M059J (cell line): ENCODE measurements around the gene BICRA. TPM values are rescaled to one million over a fixed set of nuclear protein-coding genes. Genes with fewer than 3 reads are reported as not detected.

ENCODE experiments used
- DNase-seq: peaks from one replicate; pipeline ENCODE4 v3.0.0-alpha.2; 2012; ENCODE audit warnings: low read depth
- total RNA-seq: library from RNA; depleted of rRNA; stranded (reverse); fragments of >200 nt; shearing (Covaris generic); gene quantifications from 2 replicates; pipeline ENCODE4 v1.2.3, GENCODE V29; 2014

Gene BICRA
- total RNA-seq, 1 experiment from 2014 or later, result 5.3 TPM

- DNase-seq, result no peak
These were observed 7.6 kb upstream of the BICRA start for GRCh38 chr19:47601180-47601904.

GRCh38 chr19:47603706-47604565 is 5.0 kb upstream of the BICRA start:
- no peak for DNase-seq

GRCh38 chr19:47607564-47608073 is 1.3 kb upstream of the BICRA start:
- no peak for DNase-seq

DNA sequence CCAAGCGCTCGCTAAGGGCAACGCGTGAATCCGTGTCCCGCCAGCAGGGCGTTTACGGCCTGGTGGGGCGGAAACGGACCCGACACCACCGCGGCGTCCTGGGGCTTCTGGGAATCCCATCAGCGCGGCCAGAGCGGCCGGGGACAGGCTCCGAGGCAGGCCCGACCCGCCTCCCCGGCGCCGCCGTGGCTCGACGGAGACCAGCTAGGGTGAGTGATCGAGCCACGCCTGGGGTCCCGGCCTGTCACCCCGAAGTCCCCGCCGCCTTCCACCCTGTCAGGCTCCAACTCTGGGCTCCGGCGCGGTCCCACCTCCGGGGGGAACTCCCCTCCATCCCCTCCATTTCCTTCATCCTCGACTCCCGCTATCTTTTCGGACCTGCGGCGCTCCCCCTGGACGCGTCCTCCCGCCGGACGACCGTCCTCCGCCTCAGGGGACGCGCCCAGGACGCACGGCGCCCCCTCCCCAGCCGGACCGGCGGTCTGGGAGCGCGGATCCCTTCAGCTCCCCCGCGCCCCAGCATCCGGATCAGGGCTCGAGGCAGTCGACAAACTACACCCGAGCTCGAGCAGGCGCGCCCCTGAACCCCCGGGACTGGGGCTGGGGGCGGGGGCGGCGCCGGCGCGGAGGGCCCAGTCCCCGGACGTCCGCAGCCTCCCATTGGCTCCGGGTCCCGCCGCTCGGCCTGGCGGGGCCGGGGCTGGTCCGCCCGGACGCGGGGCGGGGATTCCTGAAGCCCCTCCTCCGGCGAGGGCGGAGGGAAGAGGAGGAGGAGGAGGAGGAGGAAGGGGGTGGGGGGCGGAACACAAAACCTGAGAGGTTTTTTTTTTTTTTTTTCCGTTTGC is 638 bp upstream of the BICRA start:
- DNase-seq, result peak; percentile 92

DNA sequence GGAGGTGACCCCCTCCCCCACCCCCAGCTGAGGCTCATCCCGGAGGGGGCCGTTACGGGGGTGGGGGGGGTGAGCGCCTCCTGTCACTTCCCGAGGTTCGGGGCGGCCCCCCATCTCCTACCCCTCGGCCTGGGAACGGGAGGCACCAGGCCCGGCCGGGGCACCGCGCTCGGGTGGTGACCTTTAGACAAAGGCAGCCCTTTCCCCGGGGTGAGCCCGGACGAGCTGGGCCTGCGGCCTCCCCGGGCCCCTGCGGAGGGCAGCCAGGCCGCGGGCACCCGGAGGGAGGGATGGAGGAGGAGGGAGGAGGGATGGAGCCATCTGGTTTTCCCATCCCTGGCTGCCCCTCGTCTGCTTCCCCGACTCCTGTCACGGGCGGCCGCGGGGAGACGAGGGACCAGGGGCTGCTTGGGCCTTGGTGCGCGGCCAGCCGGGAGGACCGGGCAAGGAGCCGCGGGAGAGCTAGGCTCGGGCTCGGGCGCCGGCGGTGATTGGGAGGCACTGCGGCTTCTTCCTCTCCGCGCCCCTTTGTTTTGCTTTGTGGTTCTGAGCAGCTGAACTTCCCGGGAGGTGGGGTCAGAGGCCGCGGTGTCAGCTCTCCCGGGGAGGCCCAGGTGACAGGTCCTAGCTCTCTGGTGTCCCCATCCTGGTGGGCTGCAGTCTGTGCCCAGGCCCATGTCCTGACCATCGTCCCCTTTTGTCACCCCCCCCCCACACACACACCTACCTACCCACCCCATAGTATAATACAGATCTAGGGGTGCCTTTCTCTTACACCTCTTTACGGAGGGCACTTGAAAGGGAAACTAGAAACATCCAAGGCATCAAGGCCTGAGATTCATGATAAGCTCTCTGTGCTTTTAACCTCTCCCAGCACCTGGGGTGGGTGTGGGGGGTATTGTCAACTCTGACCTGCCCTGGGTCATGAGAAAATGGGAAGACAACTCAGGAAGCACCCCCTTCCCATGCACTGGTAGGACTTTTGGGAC is 1.3 kb downstream of the BICRA start:
- peak; percentile 68 for DNase-seq

- no peak for DNase-seq
These were observed 2.0 kb downstream of the BICRA start for GRCh38 chr19:47610902-47611301.

- DNase-seq, result peak; percentile 58
These were observed 4.5 kb downstream of the BICRA start for GRCh38 chr19:47613165-47614020.

DNA sequence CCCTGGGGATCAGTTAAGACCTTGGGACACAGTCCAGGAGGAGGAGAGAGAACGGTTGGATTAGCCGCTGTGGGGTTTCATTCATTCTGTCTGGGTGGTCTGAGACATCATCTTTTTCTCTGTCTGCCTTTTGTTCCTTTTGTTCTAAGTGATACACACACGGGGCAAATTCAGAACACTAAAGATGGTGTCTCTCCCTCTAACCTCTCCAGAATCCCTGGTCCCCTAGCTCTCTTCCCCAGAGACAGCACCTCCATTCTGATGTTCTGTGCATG is 5.0 kb downstream of the BICRA start:
- DNase-seq, result no peak

DNA sequence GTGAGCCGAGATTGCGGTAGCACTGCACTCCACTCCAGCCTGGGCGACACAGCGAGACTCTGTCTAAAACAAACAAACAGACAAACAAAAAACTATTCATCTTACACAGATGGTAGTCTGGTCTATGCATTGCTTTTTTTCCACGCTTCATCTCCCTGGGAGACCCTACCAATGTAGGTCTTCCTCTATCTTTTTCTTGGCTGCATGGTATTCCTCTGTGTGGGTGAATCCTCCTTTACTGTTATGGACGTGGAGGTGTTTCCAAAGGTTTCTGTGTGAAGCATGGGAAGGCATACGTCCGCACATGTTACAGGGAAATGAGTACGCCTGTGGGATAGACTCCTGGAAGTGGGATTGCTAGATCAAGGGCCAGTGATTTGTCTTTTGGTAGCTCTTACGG is 5.6 kb downstream of the BICRA start:
- DNase-seq, result no peak

DNA sequence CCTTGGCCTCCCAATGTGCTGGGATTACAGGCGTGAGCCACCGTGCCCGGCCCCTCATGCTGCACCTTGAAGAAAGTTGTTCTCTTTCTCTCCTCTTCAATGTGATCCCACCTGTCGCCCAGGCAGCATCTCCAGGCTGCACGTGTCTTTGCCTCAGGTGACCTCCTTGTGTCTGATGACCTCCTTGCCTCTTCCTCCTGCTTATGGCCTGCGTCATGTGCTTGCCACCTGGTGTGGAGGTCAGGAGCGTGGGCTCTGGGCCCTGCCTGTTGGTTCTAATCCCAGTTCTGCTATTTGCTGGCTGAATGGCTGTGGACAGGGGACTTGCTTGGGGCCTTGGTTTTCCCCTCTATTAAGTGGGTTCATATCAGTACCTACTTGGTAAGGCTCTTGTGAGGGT is 6.3 kb downstream of the BICRA start:
- no peak for DNase-seq

- no peak for DNase-seq
These were observed 6.8 kb downstream of the BICRA start for GRCh38 chr19:47615714-47616113.

- DNase-seq, result peak; percentile 50
These were observed 9.8 kb downstream of the BICRA start for GRCh38 chr19:47618771-47619170.

DNA sequence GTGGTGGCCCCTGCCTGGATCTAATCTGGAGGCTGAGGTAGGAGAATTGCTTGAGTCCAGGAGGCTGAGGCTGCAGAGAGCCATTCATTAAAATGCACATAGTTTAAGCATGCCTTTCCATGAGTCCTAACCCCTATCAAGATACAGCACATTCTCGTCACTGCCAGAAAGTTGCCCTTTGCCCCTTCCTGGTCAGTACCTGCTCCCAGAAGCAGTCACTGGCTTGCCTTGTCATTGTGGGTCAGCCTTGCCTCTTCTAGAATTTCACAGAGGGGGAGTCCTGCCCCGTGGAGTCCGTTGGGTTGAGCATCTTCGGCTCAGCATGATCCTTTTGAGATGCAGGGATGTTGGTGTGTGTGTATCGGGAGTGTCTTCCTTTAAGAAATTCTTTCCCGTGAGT is 10.8 kb downstream of the BICRA start:
- peak; percentile 31 for DNase-seq

- DNase-seq, result no peak
These were observed 14.4 kb downstream of the BICRA start for GRCh38 chr19:47623151-47623920.

DNA sequence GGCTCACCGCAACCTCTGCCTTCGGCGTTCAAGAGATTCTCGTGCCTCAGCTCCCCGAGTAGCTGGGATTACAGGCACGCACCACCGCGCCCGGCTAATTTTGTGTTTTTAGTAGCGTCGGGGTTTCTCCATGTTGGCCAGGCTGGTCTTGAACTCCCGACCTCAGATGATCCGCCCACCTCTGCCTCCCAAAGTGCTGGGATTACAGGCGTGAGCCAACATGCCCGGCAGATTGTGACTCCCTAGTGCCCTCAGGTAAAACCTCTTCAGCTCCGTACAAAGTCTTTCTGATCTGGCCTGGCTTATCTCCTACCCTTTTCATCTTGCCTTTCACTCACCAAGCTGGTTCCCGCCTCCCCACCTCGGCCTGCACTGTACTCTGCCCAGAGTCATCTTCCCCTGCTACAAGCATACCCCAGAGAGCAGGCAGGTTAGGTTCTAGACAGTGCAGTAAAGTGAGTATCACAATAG is 15.0 kb downstream of the BICRA start:
- DNase-seq, result no peak

DNA sequence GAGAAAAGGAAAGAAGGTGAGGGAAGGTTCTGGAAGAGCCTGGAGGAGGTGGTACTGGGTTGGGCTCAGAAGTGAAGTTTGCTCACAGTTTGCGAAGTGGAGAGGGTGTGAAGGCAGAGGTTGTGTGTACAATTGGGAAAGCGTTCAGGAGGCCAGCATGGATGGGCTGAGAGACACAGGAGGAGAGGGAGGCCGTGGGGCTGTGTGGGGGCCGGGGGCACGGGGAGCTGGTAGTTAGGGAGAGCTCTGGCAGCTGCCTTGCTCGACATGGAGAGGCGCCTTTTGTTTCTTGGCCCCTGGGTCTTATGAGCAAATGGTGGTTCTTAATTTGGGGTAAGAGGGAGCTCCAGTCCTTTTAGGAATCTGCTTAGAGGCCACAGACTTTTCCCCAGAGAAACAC is 16.7 kb downstream of the BICRA start:
- no peak for DNase-seq

GRCh38 chr19:47626238-47626637 is 17.3 kb downstream of the BICRA start:
- DNase-seq, result no peak

DNA sequence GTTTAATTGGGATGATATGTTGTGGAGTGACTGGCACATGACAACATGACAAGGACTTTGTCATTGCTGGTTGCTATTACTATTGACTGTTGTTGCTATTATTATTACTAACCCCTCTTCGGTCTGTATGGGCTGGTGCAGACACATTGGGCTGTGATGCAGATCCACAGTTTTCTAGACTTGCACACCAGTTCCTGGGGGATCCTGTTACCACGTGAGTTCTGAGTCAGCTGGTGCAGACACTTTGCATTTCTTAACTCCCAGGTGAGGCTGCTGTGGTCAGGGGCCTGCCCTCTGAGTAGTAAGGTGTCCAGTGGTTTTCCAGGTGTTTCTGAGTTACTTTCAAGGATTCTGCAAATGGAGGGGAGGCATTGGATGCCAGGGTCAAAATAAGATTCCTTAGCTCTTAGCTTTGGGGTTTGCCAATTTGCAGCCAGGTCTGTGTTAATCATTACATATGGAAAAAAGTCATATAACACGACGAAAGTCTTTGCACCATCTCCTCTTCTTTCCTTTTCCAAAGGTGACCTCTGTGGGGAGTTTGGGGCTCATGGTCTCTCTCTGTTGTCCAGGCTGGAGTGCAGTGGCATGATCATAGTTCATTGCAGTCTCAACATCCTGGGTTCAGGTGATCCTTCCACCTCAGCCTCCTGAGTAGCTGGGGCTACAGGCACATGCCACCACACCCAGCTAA is 19.3 kb downstream of the BICRA start:
- no peak for DNase-seq

DNA sequence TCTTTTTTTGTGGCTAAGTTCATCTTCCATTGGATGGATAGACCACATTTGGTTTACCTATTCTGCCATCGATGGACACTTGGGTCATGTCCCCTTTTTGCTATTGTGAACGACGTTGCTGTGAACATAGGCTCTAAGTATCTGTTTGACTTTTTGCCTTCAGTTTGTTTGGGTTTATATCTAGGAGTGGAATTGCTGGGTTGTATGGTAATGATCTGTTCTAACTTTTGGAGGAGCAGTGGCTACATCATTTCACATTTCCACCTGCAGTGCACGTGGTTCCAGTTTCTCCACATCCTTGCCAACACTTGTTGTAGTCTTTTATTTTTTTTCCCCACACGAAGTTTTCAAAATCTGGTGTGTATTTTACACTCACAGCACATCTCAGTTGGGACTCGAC is 21.7 kb downstream of the BICRA start:
- DNase-seq, result no peak
